Kidney epithelial cell (primary cell): ENCODE measurements around the gene DNAH6. TPM values are rescaled to one million over a fixed set of nuclear protein-coding genes. Genes with fewer than 3 reads are reported as not detected.

ENCODE experiments used
- DNase-seq: peaks from one replicate; pipeline ENCODE4 v3.0.0-alpha.2; 2010; ENCODE audit warnings: low read depth
- H3K27me3 ChIP-seq: 2 replicates; pipeline ENCODE4 v1.6.0; 2011; ENCODE audit warnings: low read length; ENCODE audit not compliant: control insufficient read depth, insufficient read depth
- H3K36me3 ChIP-seq: 2 replicates; pipeline ENCODE4 v1.5.1; 2011; ENCODE audit warnings: low read length; ENCODE audit not compliant: control insufficient read depth, insufficient read depth
- H3K4me3 ChIP-seq: 2 replicates; pipeline ENCODE4 v1.5.1; 2011; ENCODE audit warnings: low read depth, mild to moderate bottlenecking, control low read depth, low read length
- total RNA-seq: library from RNA; depleted of rRNA; stranded (reverse); fragments of >200 nt; gene quantifications from 2 replicates; pipeline ENCODE4 v1.2.3, GENCODE V29; 2015
- TF ChIP-seq, protein P1 (sequence below): IDR thresholded peaks from 2 replicates; pipeline ENCODE4 v1.5.1; 2011; ENCODE audit warnings: mild to moderate bottlenecking, moderate library complexity, low read length, control low read depth, inconsistent platforms; ENCODE audit not compliant: insufficient read depth, poor library complexity, severe bottlenecking

Gene DNAH6
- total RNA-seq, 1 donor from 2014 or later, result 0.63 TPM

DNA sequence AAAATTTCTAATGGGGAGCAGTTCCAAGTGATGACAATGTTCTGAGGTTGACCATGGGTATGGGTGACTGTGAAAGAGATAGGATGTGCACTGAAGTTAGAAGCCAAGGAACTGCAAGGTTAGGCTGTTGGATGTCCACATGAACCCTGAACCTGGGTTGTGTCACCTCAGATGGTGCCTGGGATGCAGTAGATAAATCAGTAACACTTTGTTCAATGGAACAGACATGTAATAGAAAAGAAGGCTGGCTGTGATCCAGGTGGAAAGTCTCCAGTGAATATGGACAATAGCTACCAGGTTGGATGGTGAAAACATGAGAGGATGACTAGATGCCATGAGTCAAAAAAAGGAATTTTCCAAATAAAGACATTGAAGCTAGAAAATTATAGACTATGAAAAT, 233.1 kb downstream of the DNAH6 start:
- no peak for DNase-seq
- H3K36me3 ChIP-seq, result no peaks in the 10 kb centered on the region
- TF ChIP-seq, protein P1, sequence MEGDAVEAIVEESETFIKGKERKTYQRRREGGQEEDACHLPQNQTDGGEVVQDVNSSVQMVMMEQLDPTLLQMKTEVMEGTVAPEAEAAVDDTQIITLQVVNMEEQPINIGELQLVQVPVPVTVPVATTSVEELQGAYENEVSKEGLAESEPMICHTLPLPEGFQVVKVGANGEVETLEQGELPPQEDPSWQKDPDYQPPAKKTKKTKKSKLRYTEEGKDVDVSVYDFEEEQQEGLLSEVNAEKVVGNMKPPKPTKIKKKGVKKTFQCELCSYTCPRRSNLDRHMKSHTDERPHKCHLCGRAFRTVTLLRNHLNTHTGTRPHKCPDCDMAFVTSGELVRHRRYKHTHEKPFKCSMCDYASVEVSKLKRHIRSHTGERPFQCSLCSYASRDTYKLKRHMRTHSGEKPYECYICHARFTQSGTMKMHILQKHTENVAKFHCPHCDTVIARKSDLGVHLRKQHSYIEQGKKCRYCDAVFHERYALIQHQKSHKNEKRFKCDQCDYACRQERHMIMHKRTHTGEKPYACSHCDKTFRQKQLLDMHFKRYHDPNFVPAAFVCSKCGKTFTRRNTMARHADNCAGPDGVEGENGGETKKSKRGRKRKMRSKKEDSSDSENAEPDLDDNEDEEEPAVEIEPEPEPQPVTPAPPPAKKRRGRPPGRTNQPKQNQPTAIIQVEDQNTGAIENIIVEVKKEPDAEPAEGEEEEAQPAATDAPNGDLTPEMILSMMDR, result no peak
- no peak overlapping the region for H3K4me3 ChIP-seq
- H3K27me3 ChIP-seq, result no peaks in the 10 kb centered on the region

DNA sequence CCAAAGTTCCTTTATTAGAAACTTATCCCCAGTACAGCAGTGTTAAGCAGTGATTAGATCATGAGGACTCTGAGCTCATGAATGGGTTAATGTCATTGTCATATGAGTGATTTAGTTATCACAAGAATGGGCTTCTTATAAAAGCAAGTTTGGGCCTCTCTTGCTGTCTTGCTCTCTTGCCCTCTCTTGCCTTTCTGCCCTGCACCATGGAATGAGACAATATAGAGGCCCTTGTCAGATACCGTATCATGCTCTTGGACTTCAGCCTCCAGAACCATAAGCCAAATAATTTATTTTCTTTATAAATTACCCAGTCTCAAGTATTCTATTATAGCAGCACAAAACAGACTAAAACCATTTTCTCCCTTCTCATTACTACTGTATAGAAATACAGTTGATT, 238.8 kb downstream of the DNAH6 start:
- DNase-seq, result no peak
- Histone ChIP-seq H3K4me3 (no peak overlapping the region), H3K27me3 (no peaks in the 10 kb centered on the region), H3K36me3 (no peaks in the 10 kb centered on the region)
- TF ChIP-seq, protein P1, result no peak

DNA sequence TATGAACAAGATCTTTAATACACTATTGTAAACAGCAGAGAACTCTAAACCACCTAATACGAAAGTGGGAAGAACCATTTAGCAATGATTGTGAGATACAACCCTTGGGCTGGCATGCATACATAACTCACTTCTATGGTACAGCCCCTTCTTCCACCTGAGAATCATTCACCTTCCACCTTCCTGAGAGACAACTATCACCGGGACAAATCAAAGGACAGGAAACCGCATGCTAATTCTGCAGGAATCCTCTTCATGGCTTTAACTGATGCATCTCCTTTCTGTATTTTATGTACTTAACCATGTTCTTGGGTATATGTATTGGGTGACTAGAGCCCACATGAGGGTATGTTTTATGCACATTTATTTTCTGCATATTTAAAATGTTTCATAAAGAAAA, 241.3 kb downstream of the DNAH6 start:
- Histone ChIP-seq H3K4me3 (no peak overlapping the region), H3K36me3 (no peaks in the 10 kb centered on the region), H3K27me3 (no peaks in the 10 kb centered on the region)
- DNase-seq, result no peak
- TF ChIP-seq, protein P1, result no peak

DNA sequence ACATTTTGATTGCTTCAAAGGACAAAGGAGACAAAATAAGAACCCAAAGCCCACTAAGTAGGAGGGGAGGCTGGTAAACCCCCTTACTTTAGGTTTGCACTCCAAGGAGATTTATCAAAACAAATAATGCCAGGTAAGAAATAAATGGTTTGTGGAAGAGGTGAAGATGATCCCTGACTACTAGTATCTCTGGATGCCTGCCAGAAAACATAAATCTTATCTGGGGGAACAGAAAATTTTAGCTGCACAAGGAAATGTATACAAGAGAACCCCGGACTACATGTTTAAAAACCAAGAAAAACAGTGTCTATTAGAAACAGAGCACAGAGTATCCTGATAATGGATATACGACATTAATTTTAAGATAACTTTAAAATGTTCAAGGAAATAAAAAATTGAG, 250.5 kb downstream of the DNAH6 start:
- TF ChIP-seq, protein P1, result no peak
- no peak overlapping the region for H3K4me3 ChIP-seq
- DNase-seq, result no peak
- H3K27me3 ChIP-seq, result no peaks in the 10 kb centered on the region
- no peaks in the 10 kb centered on the region for H3K36me3 ChIP-seq

DNA sequence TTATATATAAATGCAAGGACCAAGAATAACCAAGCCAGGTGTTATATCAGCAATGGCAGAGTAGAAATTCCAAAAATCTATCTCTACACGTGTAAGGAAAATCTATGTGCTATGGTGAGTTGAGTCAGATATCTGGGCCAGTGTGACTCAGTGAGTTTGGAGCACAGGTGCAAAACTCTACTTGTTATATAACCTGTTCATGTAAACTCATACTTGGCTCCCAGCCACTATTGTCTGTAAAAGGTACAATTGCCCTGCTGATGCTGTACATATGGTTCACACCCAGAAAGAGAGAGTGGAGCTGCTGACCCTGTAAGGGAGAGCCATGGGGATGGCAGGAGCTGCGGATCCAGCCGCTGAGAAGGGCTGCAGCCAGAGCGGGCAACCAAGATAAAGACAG, 252.5 kb downstream of the DNAH6 start:
- Histone ChIP-seq H3K27me3 (no peaks in the 10 kb centered on the region), H3K4me3 (no peak overlapping the region), H3K36me3 (no peaks in the 10 kb centered on the region)
- TF ChIP-seq, protein P1, result no peak
- DNase-seq, result no peak

DNA sequence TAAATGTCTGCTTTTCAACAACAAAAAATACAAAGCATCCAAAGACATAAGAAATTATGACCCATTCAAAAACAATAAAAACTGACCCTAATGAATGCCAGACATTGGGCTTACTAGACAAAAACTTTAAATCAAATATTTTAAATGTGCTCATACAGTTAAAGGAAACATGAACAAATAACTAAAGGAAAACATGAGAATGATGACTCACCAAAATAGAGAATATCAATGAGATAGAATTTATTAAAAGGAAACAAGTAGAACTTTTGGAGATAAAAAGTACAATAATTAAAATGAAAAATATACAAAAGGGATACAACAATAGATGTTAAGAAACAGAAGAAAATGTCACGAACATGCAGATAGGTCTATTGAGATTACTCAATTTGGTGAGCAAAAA, 254.0 kb downstream of the DNAH6 start:
- H3K27me3 ChIP-seq, result no peaks in the 10 kb centered on the region
- DNase-seq, result no peak
- H3K36me3 ChIP-seq, result no peaks in the 10 kb centered on the region
- no peak overlapping the region for H3K4me3 ChIP-seq
- TF ChIP-seq, protein P1, result no peak
